Islet of Langerhans (tissue), 1 donor: Measurements from ENCODE around the gene PEX12.
"Not testable (repeated sequence)": the region's sequence is repeated elsewhere in the genome, so short reads cannot be mapped to it uniquely, and the experiment has no call there.

Experiments used
- FAIRE-seq: peaks from one replicate; lab custom pipeline; 2011; peaks lifted over from hg19 to GRCh38; lab: Jason Lieb, UNC

PEX12 gene

DNA sequence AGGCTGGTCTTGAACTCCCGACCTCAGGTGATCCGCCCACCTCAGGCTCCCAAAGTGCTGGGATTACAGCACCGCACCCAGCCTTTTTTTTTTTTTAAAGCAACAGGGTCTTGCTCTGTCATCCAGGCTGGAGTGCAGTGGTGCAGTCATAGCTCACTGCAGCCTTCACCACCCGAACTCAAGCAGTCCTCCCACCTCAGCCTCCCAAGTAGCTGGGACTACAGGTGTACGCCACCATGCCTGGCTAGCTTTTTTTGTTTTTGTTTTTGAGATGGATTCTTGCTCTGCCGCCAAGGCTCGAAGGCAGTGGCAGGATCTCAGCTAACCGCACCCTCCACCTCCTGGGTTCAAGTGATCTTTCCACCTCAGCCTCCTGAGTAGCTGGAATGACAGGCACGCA is 43.0 kb downstream of the PEX12 start:
- not testable (repeated sequence) for FAIRE-seq

DNA sequence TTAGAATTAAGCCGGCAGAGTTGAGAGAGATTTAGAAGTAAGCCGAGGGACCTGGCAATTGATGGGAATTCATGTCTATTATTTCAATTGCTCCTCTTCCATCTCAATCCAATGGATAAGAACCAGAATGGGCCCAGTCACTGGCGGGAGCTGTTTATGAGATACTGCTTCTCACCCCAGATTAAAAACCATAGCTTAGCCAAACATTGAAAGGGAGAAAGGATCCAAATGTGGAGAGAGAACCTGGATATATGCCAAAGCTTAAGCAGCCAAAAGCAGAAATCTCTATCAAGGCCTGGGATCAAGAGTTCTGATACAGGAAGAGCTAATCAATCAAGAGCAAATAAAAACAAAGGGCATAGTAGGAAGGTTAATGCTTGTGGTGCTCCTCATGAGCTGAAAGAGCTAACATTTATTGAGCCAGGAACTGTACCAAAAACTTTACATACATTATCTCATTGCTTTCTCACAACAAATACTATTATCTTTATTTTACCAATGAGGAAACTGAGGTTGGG is 43.7 kb downstream of the PEX12 start:
- FAIRE-seq, result no peak

DNA sequence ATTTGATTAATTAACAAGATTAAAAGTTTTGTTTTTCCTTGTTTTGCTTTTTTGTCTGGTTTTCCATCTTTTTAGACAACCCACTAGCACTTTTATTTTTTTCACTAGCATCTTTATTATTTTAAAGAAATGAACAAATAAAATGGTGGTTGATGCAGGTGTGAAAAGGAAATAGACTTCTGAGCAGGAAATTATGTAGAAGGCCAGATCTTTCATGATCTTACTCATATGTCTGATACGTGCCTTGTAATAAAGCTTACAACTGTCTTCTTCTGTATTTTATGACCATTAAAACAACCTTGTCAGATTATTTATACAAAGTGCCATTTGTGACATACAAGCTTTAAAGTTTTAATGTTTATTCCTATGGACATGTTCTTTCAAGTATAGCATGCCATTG is 47.2 kb downstream of the PEX12 start:
- FAIRE-seq, result no peak

DNA sequence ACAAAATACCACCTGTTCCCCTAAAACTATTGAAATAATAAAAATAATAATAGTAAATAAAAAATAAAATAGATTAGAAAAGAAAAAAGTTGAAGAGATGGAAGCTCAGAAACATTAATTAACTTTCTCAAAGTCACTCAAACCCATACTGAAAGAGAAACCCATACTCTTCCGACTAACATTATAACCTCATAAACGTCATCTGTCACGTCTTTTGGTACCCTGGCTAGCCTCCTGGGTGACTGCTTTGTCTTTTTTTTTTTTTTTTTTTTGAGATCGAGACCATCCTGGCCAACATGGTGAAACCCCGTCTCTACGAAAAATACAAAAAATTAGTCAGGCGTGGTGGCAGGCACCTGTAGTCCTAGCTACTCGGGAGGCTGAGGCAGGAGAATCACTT is 48.5 kb downstream of the PEX12 start:
- no peak for FAIRE-seq

DNA sequence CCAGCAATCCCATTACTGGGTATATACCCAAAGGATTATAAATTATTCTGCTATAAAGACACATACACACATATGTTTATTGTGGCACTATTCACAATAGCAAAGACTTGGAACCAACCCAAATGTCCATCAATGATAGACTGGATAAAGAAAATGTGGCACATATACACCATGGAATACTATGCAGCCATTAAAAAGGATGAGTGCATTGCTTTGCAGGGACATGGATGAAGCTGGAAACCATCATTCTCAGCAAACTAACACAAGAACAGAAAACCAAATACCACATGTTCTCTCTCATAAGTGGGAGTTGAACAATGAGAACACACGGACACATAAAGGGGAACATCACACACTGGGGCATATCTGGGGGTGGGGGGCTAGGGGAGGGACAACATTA is 49.0 kb downstream of the PEX12 start:
- FAIRE-seq, result not testable (repeated sequence)
